HCT116 (cell line): ENCODE results near the gene C12orf50.

Experiments
- CTCF ChIP-seq, 3 experiments: fragments of 200-600 bp in 1 of 3; sonication (generic) in 1 of 3; IDR thresholded peaks in 2 of 3; conservative IDR thresholded peaks in 1 of 3; 2 replicates each; pipeline ENCODE4 v1.5.1; 2012 to 2017; ENCODE audit warnings: low read depth in 2 of 3, low read length in 2 of 3, antibody characterized with exemption in 1 of 3, borderline replicate concordance in 1 of 3, control low read depth in 1 of 3, mild to moderate bottlenecking in 1 of 3, mixed read lengths in 1 of 3, mixed run types in 1 of 3, moderate library complexity in 1 of 3; ENCODE audit not compliant: insufficient read depth in 1 of 3
- EGR1 ChIP-seq: IDR thresholded peaks from 2 replicates; pipeline ENCODE4 v1.6.1; 2012; ENCODE audit warnings: low read depth
- EZH2 ChIP-seq: fragments of 200-600 bp; sonication (generic); IDR thresholded peaks from 2 replicates; pipeline ENCODE4 v1.6.1; 2017; ENCODE audit warnings: antibody characterized with exemption, mixed run types
- FOSL1 ChIP-seq: IDR thresholded peaks from 2 replicates; pipeline ENCODE4 v1.6.1; 2012; ENCODE audit warnings: low read depth
- JUND ChIP-seq: IDR thresholded peaks from 2 replicates; pipeline ENCODE4 v1.6.1; 2012
- POLR2A ChIP-seq: IDR thresholded peaks from 2 replicates; pipeline ENCODE4 v1.7.0; 2011; ENCODE audit warnings: borderline replicate concordance; ENCODE audit not compliant: insufficient read depth, insufficient read length; ENCODE audit errors: extremely low read depth
- POLR2AphosphoS5 ChIP-seq: IDR thresholded peaks from 2 replicates; pipeline ENCODE4 v1.6.1; 2011; ENCODE audit warnings: mild to moderate bottlenecking, low read depth, low read length, moderate library complexity
- RAD21 ChIP-seq: IDR thresholded peaks from 2 replicates; pipeline ENCODE4 v1.6.1; 2012; ENCODE audit warnings: low read depth, mild to moderate bottlenecking
- SIN3A ChIP-seq: IDR thresholded peaks from 2 replicates; pipeline ENCODE4 v1.6.1; 2012; ENCODE audit warnings: low read depth
- TCF7L2 ChIP-seq: IDR thresholded peaks from 2 replicates; pipeline ENCODE4 v1.7.0; 2011; ENCODE audit warnings: borderline replicate concordance, inconsistent platforms; ENCODE audit not compliant: insufficient read depth, insufficient read length; ENCODE audit errors: extremely low read depth

GRCh38 chr12:88029093-88029665 lies at the start of gene C12orf50:
- TF ChIP-seq EZH2 (no peak), CTCF (IDR thresholded peaks at IDR 0.05 in 2 of 3, conservative IDR thresholded peaks at IDR 0.05 in 1 of 3; ENCODE audit: borderline replicate concordance in 1 of 3, insufficient read depth in 1 of 3, low read depth in 2 of 3, low read length in 2 of 3) (no peak), EGR1 (no peak), POLR2AphosphoS5 (no peak), JUND (no peak), TCF7L2 (no peak), POLR2A (no peak), RAD21 (no peak), FOSL1 (no peak), SIN3A (no peak)
